LHCN-M2 (cell line): ENCODE measurements around the gene EEFSEC. TPM values are rescaled to one million over a fixed set of nuclear protein-coding genes. Genes with fewer than 3 reads are reported as not detected.

Source experiments
- total RNA-seq: library from RNA; depleted of rRNA; stranded (reverse); fragments of >200 nt; gene quantifications from 2 replicates; pipeline ENCODE4 v1.2.3, GENCODE V29; 2014; rRNA removed

The EEFSEC gene
- total RNA-seq, 1 experiment from 2014 or later: 7.9 TPM

Other genes with a start within 250 kb of the EEFSEC start
- gene KBTBD12, start 238.2 kb upstream of the EEFSEC start, total RNA-seq: not detected in 2 replicates
- 331 and 378 TPM in 2 replicates for gene SEC61A1, start 101.0 kb upstream of the EEFSEC start, total RNA-seq
- gene RUVBL1, start 29.7 kb upstream of the EEFSEC start, total RNA-seq: 96.4 and 107 TPM in 2 replicates